Adrenal gland (tissue), 5 donors: ENCODE data around the gene ANO2.

ENCODE experiments used
- CTCF ChIP-seq, 6 experiments: fragments of 450-650 bp in 4 of 6; fragments of 200-600 bp in 2 of 6; sonication (generic) in 1 of 6; IDR thresholded peaks; 1 replicate in 5 of 6; 2 replicates in 1 of 6; pipeline versions ENCODE4 v1.5.1 to v1.8.0; 2016 to 2021; ENCODE audit warnings: antibody characterized with exemption in 6 of 6, mild to moderate bottlenecking in 2 of 6, moderate library complexity in 1 of 6
- POLR2A ChIP-seq, 2 donors: fragments of 450-650 bp; IDR thresholded peaks; one replicate each; pipeline ENCODE4 v1.6.1; 2017; ENCODE audit warnings: antibody characterized with exemption in 2 of 2, mild to moderate bottlenecking in 2 of 2, moderate library complexity in 1 of 2
- donor health status: DM: no; HTN: no; CAD: no.

DNA sequence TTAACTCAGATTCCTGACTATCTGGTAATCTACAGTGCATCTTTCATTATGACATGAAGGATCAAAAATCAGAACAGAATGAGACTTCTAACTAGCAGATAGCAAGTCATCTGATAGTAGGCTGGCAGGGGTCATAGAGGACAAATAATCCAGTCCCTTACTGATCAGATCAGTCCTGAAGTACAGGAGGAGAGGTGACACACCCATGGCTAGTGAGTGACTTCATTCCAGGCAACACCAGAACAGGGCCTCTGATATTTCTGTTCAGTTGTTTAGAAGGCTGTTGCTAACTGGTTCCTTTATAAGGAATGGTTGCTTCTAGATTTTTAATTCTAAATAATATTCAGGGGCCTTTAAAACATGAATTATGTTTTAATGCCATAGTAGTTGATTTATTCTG is 291.0 kb downstream of the ANO2 start:
- no peak for TF ChIP-seq CTCF (IDR thresholded peaks at IDR 0.05)
- no peak for TF ChIP-seq POLR2A (IDR thresholded peaks at IDR 0.05)
